GM12878 (cell line): Measurements from ENCODE around the gene SHOC2. TPM values are rescaled to one million over a fixed set of nuclear protein-coding genes. Genes with fewer than 3 reads are reported as not detected.

ENCODE experiments used
- ATAC-seq: fragments of 200-7000 bp; cut with Tn5 transposase; 3 replicates; pipeline ENCODE4 v1.9.1; 2020; ENCODE audit warnings: mild to moderate bottlenecking, moderate library complexity
- BruUV-seq: library from RNA; stranded (reverse); fragments of 400-500 nt; replicated peaks from 2 replicates; lab custom pipeline; 2021; lab: Mats Ljungman, UMichigan
- CTCF ChIA-PET: fragments of 300-600 bp; sonication (Branson Sonifier 250); formaldehyde crosslinking; extraction: SDS; loops from one replicate; lab custom pipeline; 2021; ENCODE audit warnings: inconsistent platforms; lab: Yijun Ruan, JAX
- POLR2A ChIA-PET: fragments of 350-600 bp; formaldehyde crosslinking; extraction: SDS; loops from one replicate; lab custom pipeline; 2021; ENCODE audit warnings: inconsistent platforms; lab: Charles Lee
- RAD21 ChIA-PET: fragments of 300-600 bp; sonication (Branson Sonifier 250); formaldehyde crosslinking; loops from one replicate; lab custom pipeline; 2023; ENCODE audit warnings: antibody characterized with exemption; ENCODE audit not compliant: unreplicated experiment; lab: Charles Lee
- SMC1A ChIA-PET: fragments of 300-600 bp; sonication (Branson Sonifier 250); formaldehyde crosslinking; loops from one replicate; lab custom pipeline; 2023; ENCODE audit not compliant: unreplicated experiment, uncharacterized antibody; lab: Charles Lee
- DNase-seq: peaks from one replicate; pipeline ENCODE4 v3.0.0-alpha.2; 2011; ENCODE audit warnings: low read depth, low spot score
- FAIRE-seq: peaks from 3 replicates; lab custom pipeline; 2011; peaks lifted over from hg19 to GRCh38; lab: Jason Lieb, UNC
- H2AFZ ChIP-seq: 2 replicates; pipeline ENCODE4 v1.6.0; 2011; ENCODE audit warnings: low read depth, low read length, control low read depth; ENCODE audit not compliant: control insufficient read depth
- H3K27ac ChIP-seq: 2 replicates; pipeline ENCODE4 v1.5.1; 2011; ENCODE audit warnings: control low read depth; ENCODE audit not compliant: control insufficient read depth, insufficient read depth
- H3K27me3 ChIP-seq, 2 experiments: replicated peaks in 1 of 2; 2 replicates each; pipeline versions ENCODE4 v1.6.0 to v1.6.1; 2011; ENCODE audit warnings: low read length in 1 of 2; ENCODE audit not compliant: control insufficient read depth in 2 of 2, insufficient read depth in 2 of 2
- H3K36me3 ChIP-seq, 2 experiments: 2 replicates each; pipeline ENCODE4 v1.5.1; 2011; ENCODE audit warnings: low read length in 1 of 2; ENCODE audit not compliant: control insufficient read depth in 2 of 2, insufficient read depth in 2 of 2
- H3K4me1 ChIP-seq: 2 replicates; pipeline ENCODE4 v1.6.1; 2011; ENCODE audit warnings: mild to moderate bottlenecking, low read length, moderate library complexity, mixed read lengths; ENCODE audit not compliant: control insufficient read depth, insufficient read depth
- H3K4me2 ChIP-seq: 2 replicates; pipeline ENCODE4 v1.6.0; 2011; ENCODE audit warnings: control low read depth; ENCODE audit not compliant: control insufficient read depth, insufficient read depth
- H3K4me3 ChIP-seq: fragments of 200-600 bp; sonication (generic); 2 replicates; pipeline ENCODE4 v1.5.1; 2016
- H3K79me2 ChIP-seq: 2 replicates; pipeline ENCODE4 v1.6.0; 2011; ENCODE audit warnings: low read length; ENCODE audit not compliant: control insufficient read depth, insufficient read depth
- H3K9ac ChIP-seq: 2 replicates; pipeline ENCODE4 v1.8.0; 2011; ENCODE audit warnings: low read length, control low read depth, mixed read lengths; ENCODE audit not compliant: control insufficient read depth, insufficient read depth
- H3K9me3 ChIP-seq: replicated peaks from 3 replicates; pipeline ENCODE4 v1.5.1; 2011; ENCODE audit warnings: mild to moderate bottlenecking, low read length; ENCODE audit not compliant: control insufficient read depth, insufficient read depth
- H4K20me1 ChIP-seq: 2 replicates; pipeline ENCODE4 v1.6.0; 2011; ENCODE audit not compliant: control insufficient read depth, insufficient read depth
- CHD4 ChIP-seq: fragments of 200-600 bp; sonication (generic); IDR thresholded peaks from 2 replicates; pipeline ENCODE4 v1.6.1; 2016; ENCODE audit warnings: mild to moderate bottlenecking
- SPI1 ChIP-seq: IDR thresholded peaks from 2 replicates; pipeline ENCODE4 v1.6.1; 2011; ENCODE audit warnings: low read depth, mild to moderate bottlenecking, low read length, moderate library complexity, borderline replicate concordance; ENCODE audit not compliant: insufficient read depth
- ZBTB11 ChIP-seq: fragments of 450-650 bp; formaldehyde crosslinking; IDR thresholded peaks from 2 replicates; pipeline ENCODE4 v1.5.0; 2022; ENCODE audit warnings: mild to moderate bottlenecking, missing genetic modification characterization
- WGBS: methylation state at CpG from one replicate; pipeline ENCODE4 v1.1.6; 2016; ENCODE audit warnings: low lambda C conversion rate; ENCODE audit not compliant: insufficient replicate concordance, insufficient coverage; ENCODE audit errors: missing lambda C conversion rate; 5-methylcytosine and 5-hydroxymethylcytosine counted together
- in situ Hi-C: fragments of 300-500 bp; cut with MboI; formaldehyde crosslinking; loops from 9 replicates; pipeline ENCODE4 v1.14.3; 2018; ENCODE audit warnings: mixed read lengths
- intact Hi-C: fragments of 100-400 bp; cut with micrococcal nuclease; formaldehyde crosslinking; loops from one replicate; pipeline ENCODE4 v1.14.2; 2022; ENCODE audit not compliant: unreplicated experiment
- polyA plus RNA-seq, 11 experiments: library from polyadenylated mRNA; depleted of rRNA in 4 of 11; unstranded in 6 of 11; stranded (reverse) in 5 of 11; fragments of >200 nt; fragmentation: Nextera tagmentation in 4 of 11; fragmentation: Illumina TruSeq in 1 of 11; extraction: Ambion mirVana in 4 of 11; extraction: Trizol in 1 of 11; gene quantifications; 1 replicate in 1 of 11; 2 replicates in 10 of 11; pipeline versions ENCODE4 v1.2.1 to v1.2.3, GENCODE V29; 2011 to 2016; ENCODE audit warnings: inconsistent platforms in 2 of 11, missing spikeins in 2 of 11, low read depth in 1 of 11
- total RNA-seq, 4 experiments: library from RNA; depleted of rRNA in 3 of 4; stranded (reverse); fragments of >200 nt in 3 of 4; fragmentation: Illumina TruSeq in 1 of 4; extraction: Trizol in 1 of 4; gene quantifications; 2 replicates each; pipeline versions ENCODE4 v1.2.1 to v1.2.3, GENCODE V29; 2013 to 2021

The SHOC2 gene
- total and polyA plus RNA-seq, 10 of the 15 experiments (the other 5 are each of a cell fraction or from before 2014, with no cell fraction given), result 24.8 to 65.3 (median 42.6) TPM

GRCh38 chr10:110962443-110962842 is 43.0 kb downstream of the SHOC2 start:
- 0% methylated on average over 2 of the region's 2 CpGs for WGBS
- ChIA-PET SMC1A (interaction anchor here (1.0 to 6.4 kb wide), 11 partner anchors 8 to 188 kb away, joined by 3 to 31 read pairs (median 5); partner anchors contain the start of genes BBIP1 and SHOC2), POLR2A (interaction anchor here (0.9 to 1.7 kb wide), 2 partner anchors 14 to 50 kb away, joined by 3 read pairs; no protein-coding TSS in a partner anchor), CTCF (interaction anchor here (1.6 to 2.7 kb wide), 2 partner anchors 13 to 22 kb away, joined by 4 to 12 read pairs; no protein-coding TSS in a partner anchor), RAD21 (interaction anchor here (0.8 to 1.6 kb wide), 4 partner anchors 10 to 164 kb away, joined by 3 to 4 read pairs (median 3); no protein-coding TSS in a partner anchor)
- H3K4me2 ChIP-seq, result no peak overlapping the region
- H3K79me2 ChIP-seq, result peaks cover 90% of the 10 kb centered on the region
- intact Hi-C loops, result no loop called here
- H4K20me1 ChIP-seq, result no peaks in the 10 kb centered on the region
- H3K36me3 ChIP-seq, result peaks cover 0 to 10% of the 10 kb centered on the region in 2 experiments; a peak in 2 of 4 replicates
- no peaks in the 10 kb centered on the region for H3K27me3 ChIP-seq
- H3K4me1 ChIP-seq, result peaks cover 6% of the 10 kb centered on the region; the same call in 1 of the 2 replicates
- H2AFZ ChIP-seq, result no peak overlapping the region
- no peak overlapping the region for H3K4me3 ChIP-seq
- TF ChIP-seq ZBTB11 (CRISPR knock-in tag), result no peak
- TF ChIP-seq SPI1, result peak; percentile 54; the same call in 1 of the 2 replicates
- TF ChIP-seq CHD4, result no peak
- H3K9ac ChIP-seq, result no peak overlapping the region
- peak; percentile 41 for ATAC-seq
- H3K9me3 ChIP-seq, result no peaks in the 10 kb centered on the region; the same call in 1 of the 3 replicates
- no peak for DNase-seq
- in situ Hi-C loops, result no loop called here
- FAIRE-seq, result no peak
- H3K27ac ChIP-seq, result no peak overlapping the region; the same call in 1 of the 2 replicates
- no TSS peak for BruUV-seq
